ENCODE data around the gene STARD8.

Gene STARD8

DNA sequence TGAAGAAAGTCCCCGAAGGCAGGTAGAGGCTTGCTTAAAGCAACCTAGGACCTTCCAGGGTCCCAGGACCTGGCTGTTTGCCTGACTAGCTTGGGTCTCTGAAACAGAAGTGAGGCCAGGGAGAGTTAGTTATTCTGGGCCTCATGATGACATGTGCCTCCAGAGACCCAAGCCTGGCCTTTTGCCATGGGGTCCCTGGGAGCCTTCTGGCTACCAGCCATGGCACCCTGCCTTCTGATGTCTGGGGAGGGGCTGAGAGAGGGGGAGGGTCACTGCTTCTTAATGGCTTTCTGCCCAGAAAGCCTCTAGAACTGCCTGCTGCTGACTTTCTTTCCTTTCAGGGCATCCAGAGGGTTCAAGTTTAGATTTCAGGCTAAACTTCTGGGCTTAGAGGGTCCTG is 1.0 kb upstream of the STARD8 start:
- Histone ChIP-seq H4K20me1 (ENCODE audit: insufficient read depth, low read length) (no peaks in the 10 kb centered on the region), H3K9me3 (ENCODE audit: low read length) (no peaks in the 10 kb centered on the region), H3K79me2 (ENCODE audit: insufficient read depth, low read length) (no peaks in the 10 kb centered on the region), H3K4me2 (ENCODE audit: low read length) (no peak overlapping the region), H3K36me3 (ENCODE audit: insufficient read depth, low read length) (no peaks in the 10 kb centered on the region), H3K27ac (ENCODE audit: low read depth, low read length, poor library complexity, severe bottlenecking) (no peak overlapping the region), H2AFZ (ENCODE audit: low read length) (no peak overlapping the region), H3K4me3 (ENCODE audit: low read depth, low read length, poor library complexity, severe bottlenecking) (no peak overlapping the region), H3K4me1 (ENCODE audit: insufficient read depth, low read length, severe bottlenecking) (no peaks in the 10 kb centered on the region), H3F3A (ENCODE audit: insufficient read depth, low read length) (no peaks in the 10 kb centered on the region), H3K27me3 (ENCODE audit: insufficient read depth, low read length) (no peaks in the 10 kb centered on the region), H3K9me2 (ENCODE audit: low read depth, low read length) (no peaks in the 10 kb centered on the region), H3K9ac (ENCODE audit: low read length) (no peak overlapping the region)
- TF ChIP-seq, protein P1, sequence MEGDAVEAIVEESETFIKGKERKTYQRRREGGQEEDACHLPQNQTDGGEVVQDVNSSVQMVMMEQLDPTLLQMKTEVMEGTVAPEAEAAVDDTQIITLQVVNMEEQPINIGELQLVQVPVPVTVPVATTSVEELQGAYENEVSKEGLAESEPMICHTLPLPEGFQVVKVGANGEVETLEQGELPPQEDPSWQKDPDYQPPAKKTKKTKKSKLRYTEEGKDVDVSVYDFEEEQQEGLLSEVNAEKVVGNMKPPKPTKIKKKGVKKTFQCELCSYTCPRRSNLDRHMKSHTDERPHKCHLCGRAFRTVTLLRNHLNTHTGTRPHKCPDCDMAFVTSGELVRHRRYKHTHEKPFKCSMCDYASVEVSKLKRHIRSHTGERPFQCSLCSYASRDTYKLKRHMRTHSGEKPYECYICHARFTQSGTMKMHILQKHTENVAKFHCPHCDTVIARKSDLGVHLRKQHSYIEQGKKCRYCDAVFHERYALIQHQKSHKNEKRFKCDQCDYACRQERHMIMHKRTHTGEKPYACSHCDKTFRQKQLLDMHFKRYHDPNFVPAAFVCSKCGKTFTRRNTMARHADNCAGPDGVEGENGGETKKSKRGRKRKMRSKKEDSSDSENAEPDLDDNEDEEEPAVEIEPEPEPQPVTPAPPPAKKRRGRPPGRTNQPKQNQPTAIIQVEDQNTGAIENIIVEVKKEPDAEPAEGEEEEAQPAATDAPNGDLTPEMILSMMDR (IDR thresholded peaks at IDR 0.05; ENCODE audit: low read length), result no peak
- TF ChIP-seq EZH2 (IDR thresholded peaks at IDR 0.05; ENCODE audit: borderline replicate concordance, low read length), result no peak

DNA sequence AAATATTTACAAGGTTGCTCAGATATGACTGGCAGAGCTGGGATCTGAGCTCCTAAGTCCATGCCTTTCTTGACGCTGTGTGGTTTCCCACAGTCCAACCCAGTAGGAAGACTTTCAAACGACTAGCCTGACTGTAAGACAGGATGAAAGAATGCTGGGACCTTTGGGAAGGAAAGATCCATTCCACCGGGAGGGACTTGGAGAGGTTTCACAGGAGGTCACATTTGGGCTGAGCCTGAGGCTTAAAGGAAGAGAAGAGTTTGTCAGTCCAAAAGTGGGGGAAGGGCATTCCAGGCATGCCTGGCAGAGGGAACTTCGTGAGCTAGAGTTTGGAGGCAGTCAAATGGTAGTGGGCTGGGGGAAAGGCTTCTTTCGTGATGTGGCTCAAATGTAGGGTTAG is 1.5 kb downstream of the STARD8 start:
- Histone ChIP-seq H3K36me3 (ENCODE audit: insufficient read depth, low read length) (no peaks in the 10 kb centered on the region), H3K4me1 (ENCODE audit: insufficient read depth, low read length, severe bottlenecking) (no peaks in the 10 kb centered on the region), H3F3A (ENCODE audit: insufficient read depth, low read length) (no peaks in the 10 kb centered on the region), H3K27ac (ENCODE audit: low read depth, low read length, poor library complexity, severe bottlenecking) (no peak overlapping the region), H3K9me2 (ENCODE audit: low read depth, low read length) (no peaks in the 10 kb centered on the region), H3K4me3 (ENCODE audit: low read depth, low read length, poor library complexity, severe bottlenecking) (no peak overlapping the region), H3K27me3 (ENCODE audit: insufficient read depth, low read length) (no peaks in the 10 kb centered on the region), H4K20me1 (ENCODE audit: insufficient read depth, low read length) (no peaks in the 10 kb centered on the region), H3K79me2 (ENCODE audit: insufficient read depth, low read length) (no peaks in the 10 kb centered on the region), H3K9ac (ENCODE audit: low read length) (no peak overlapping the region), H3K4me2 (ENCODE audit: low read length) (no peak overlapping the region), H3K9me3 (ENCODE audit: low read length) (no peaks in the 10 kb centered on the region), H2AFZ (ENCODE audit: low read length) (no peak overlapping the region)
- TF ChIP-seq EZH2 (IDR thresholded peaks at IDR 0.05; ENCODE audit: borderline replicate concordance, low read length), result no peak
- TF ChIP-seq, protein P1 (IDR thresholded peaks at IDR 0.05; ENCODE audit: low read length), result no peak

DNA sequence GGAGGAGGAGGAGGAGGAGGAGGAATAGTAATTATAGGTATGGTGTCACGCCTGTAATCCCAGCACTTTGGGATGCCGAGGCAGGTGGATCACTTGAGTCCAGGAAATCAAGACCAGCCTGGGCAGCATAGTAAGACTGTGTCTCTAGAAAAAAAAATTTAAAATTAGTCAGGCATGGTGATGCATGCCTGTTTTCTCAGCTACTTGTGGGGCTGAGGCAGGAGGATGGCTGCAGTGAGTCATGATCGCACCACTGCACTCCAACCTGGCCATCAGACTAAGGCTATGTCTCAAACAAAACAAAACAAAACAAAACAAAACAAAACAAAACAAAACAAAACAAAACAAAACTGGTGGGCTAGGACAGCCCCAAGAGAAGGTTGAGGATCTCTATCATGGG is 3.0 kb downstream of the STARD8 start:
- Histone ChIP-seq H3K4me2 (ENCODE audit: low read length) (no peak overlapping the region), H3K4me3 (ENCODE audit: low read depth, low read length, poor library complexity, severe bottlenecking) (no peak overlapping the region), H3F3A (ENCODE audit: insufficient read depth, low read length) (no peaks in the 10 kb centered on the region), H3K36me3 (ENCODE audit: insufficient read depth, low read length) (no peaks in the 10 kb centered on the region), H3K27me3 (ENCODE audit: insufficient read depth, low read length) (no peaks in the 10 kb centered on the region), H2AFZ (ENCODE audit: low read length) (no peak overlapping the region), H3K4me1 (ENCODE audit: insufficient read depth, low read length, severe bottlenecking) (no peaks in the 10 kb centered on the region), H3K9me3 (ENCODE audit: low read length) (no peaks in the 10 kb centered on the region), H4K20me1 (ENCODE audit: insufficient read depth, low read length) (no peaks in the 10 kb centered on the region), H3K27ac (ENCODE audit: low read depth, low read length, poor library complexity, severe bottlenecking) (no peak overlapping the region), H3K79me2 (ENCODE audit: insufficient read depth, low read length) (no peaks in the 10 kb centered on the region), H3K9me2 (ENCODE audit: low read depth, low read length) (no peaks in the 10 kb centered on the region), H3K9ac (ENCODE audit: low read length) (no peak overlapping the region)
- TF ChIP-seq, protein P1 (IDR thresholded peaks at IDR 0.05; ENCODE audit: low read length), result no peak
- TF ChIP-seq EZH2 (IDR thresholded peaks at IDR 0.05; ENCODE audit: borderline replicate concordance, low read length), result no peak
